Epithelial cell of esophagus (primary cell): ENCODE measurements around the gene CCDC177.

Experiments used
- DNase-seq: peaks from one replicate; pipeline ENCODE4 v3.0.0; 2010; ENCODE audit warnings: low read depth
- H3K4me3 ChIP-seq: 2 replicates; pipeline ENCODE4 v1.5.1; 2011; ENCODE audit warnings: mild to moderate bottlenecking, low read length, control low read depth
- TF ChIP-seq, protein P1 (sequence below): IDR thresholded peaks from 2 replicates; pipeline ENCODE4 v1.5.1; 2011; ENCODE audit warnings: low read depth, mild to moderate bottlenecking, low read length, control low read depth, inconsistent platforms; ENCODE audit not compliant: insufficient read depth; ENCODE audit errors: missing control alignments

CCDC177 gene

GRCh38 chr14:69582829-69583228 lies 8.2 kb upstream of the CCDC177 start:
- DNase-seq = no peak
- TF ChIP-seq, protein P1, sequence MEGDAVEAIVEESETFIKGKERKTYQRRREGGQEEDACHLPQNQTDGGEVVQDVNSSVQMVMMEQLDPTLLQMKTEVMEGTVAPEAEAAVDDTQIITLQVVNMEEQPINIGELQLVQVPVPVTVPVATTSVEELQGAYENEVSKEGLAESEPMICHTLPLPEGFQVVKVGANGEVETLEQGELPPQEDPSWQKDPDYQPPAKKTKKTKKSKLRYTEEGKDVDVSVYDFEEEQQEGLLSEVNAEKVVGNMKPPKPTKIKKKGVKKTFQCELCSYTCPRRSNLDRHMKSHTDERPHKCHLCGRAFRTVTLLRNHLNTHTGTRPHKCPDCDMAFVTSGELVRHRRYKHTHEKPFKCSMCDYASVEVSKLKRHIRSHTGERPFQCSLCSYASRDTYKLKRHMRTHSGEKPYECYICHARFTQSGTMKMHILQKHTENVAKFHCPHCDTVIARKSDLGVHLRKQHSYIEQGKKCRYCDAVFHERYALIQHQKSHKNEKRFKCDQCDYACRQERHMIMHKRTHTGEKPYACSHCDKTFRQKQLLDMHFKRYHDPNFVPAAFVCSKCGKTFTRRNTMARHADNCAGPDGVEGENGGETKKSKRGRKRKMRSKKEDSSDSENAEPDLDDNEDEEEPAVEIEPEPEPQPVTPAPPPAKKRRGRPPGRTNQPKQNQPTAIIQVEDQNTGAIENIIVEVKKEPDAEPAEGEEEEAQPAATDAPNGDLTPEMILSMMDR = no peak
- no peak overlapping the region for H3K4me3 ChIP-seq

DNA sequence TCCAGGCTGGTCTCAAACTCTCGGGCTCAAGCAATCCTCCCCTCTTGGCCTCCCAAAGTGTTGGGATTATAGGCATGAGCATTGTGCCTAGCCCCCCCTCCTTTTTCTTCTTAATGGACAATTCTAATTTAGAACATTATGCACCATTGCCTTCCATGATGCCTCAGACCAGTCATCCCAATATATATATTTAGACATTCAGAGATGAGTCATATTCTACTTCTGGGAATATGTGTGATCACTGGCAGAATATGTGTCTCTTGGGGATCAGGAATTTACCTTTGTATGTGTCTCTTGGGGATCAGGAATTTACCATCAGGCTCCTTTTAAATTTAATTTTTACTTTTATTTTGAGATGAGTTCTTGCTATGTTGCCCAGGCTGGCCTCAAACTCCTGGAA lies 7.5 kb upstream of the CCDC177 start:
- TF ChIP-seq, protein P1 = no peak
- DNase-seq = peak; percentile 56
- no peak overlapping the region for H3K4me3 ChIP-seq

DNA sequence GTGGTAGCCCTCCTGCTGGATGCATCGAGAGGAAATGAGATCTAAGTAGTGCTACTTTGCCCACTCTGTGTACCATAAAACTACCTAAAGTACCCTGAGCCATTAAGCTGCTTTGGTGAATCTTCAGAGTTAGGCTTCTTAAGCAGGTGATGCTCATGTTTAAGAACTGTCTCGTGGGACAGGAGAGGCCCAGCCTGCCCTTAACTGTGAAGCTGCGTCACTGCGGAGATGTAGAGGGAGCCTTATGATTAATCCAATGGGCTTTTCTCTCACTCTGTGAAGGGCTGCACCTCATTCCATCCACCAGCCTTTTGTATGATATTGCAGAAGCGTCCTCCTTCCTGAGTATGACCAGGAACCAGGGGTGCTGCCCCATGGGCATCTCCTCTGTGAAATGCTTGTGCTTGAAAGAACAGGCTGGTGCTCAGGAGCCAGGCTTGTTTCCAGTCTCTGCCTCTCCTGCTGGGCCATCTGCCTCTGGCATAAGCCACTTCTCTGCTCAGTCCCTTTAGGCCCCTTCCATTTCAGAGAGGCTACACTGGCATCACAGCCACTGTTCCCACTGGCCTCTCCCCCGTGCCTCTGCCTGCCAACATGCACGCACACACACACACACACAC lies 6.8 kb upstream of the CCDC177 start:
- no peak overlapping the region for H3K4me3 ChIP-seq
- TF ChIP-seq, protein P1 = no peak
- no peak for DNase-seq

- no peak overlapping the region for H3K4me3 ChIP-seq
- TF ChIP-seq, protein P1 = peak; percentile 71
- peak; percentile 98 for DNase-seq
Measured at GRCh38 chr14:69580009-69580577, 5.4 kb upstream of the CCDC177 start.

- H3K4me3 ChIP-seq = no peak overlapping the region
- DNase-seq = no peak
- TF ChIP-seq, protein P1 = no peak
Measured at GRCh38 chr14:69579476-69579875, 4.8 kb upstream of the CCDC177 start.

GRCh38 chr14:69574954-69575295 lies 254 bp upstream of the CCDC177 start:
- no peak for DNase-seq
- TF ChIP-seq, protein P1 = no peak
- no peak overlapping the region for H3K4me3 ChIP-seq

GRCh38 chr14:69573831-69574262 lies 824 bp downstream of the CCDC177 start:
- TF ChIP-seq, protein P1 = no peak

More at GRCh38 chr14:69573831-69574262, 824 bp downstream of the CCDC177 start:
- no peak overlapping the region for H3K4me3 ChIP-seq
- no peak for DNase-seq
